PC-9 (cell line): Measurements from ENCODE around the gene RIPK4.

ENCODE experiments used
- CTCF ChIP-seq: fragments of 200-600 bp; sonication (generic); conservative IDR thresholded peaks from 2 replicates; pipeline ENCODE4 v1.6.1; 2017; ENCODE audit warnings: mixed run types, antibody characterized with exemption, mild to moderate bottlenecking, moderate library complexity
- EZH2 ChIP-seq: fragments of 200-600 bp; sonication (generic); IDR thresholded peaks from 2 replicates; pipeline ENCODE4 v1.8.0; 2017; ENCODE audit warnings: antibody characterized with exemption, low read depth

- no peak for TF ChIP-seq CTCF
- TF ChIP-seq EZH2: no peak
These were observed 5.5 kb downstream of the RIPK4 start for GRCh38 chr21:41761211-41761933.
